ENCODE measurements around the gene FBXO10.

The FBXO10 gene

GRCh38 chr9:37596504-37596903, 20.3 kb upstream of the FBXO10 start:
- H3K4me3 ChIP-seq (ENCODE audit: low read depth, low read length) = no peak overlapping the region
- in situ Hi-C loops (cut with HindIII; ENCODE audit: low sequenced_read_pairs) = no loop called here
- TF ChIP-seq, protein P1, sequence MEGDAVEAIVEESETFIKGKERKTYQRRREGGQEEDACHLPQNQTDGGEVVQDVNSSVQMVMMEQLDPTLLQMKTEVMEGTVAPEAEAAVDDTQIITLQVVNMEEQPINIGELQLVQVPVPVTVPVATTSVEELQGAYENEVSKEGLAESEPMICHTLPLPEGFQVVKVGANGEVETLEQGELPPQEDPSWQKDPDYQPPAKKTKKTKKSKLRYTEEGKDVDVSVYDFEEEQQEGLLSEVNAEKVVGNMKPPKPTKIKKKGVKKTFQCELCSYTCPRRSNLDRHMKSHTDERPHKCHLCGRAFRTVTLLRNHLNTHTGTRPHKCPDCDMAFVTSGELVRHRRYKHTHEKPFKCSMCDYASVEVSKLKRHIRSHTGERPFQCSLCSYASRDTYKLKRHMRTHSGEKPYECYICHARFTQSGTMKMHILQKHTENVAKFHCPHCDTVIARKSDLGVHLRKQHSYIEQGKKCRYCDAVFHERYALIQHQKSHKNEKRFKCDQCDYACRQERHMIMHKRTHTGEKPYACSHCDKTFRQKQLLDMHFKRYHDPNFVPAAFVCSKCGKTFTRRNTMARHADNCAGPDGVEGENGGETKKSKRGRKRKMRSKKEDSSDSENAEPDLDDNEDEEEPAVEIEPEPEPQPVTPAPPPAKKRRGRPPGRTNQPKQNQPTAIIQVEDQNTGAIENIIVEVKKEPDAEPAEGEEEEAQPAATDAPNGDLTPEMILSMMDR (IDR thresholded peaks at IDR 0.05; ENCODE audit: low read depth, low read length) = no peak
- no peak for DNase-seq (ENCODE audit: low read depth, low spot score)

DNA sequence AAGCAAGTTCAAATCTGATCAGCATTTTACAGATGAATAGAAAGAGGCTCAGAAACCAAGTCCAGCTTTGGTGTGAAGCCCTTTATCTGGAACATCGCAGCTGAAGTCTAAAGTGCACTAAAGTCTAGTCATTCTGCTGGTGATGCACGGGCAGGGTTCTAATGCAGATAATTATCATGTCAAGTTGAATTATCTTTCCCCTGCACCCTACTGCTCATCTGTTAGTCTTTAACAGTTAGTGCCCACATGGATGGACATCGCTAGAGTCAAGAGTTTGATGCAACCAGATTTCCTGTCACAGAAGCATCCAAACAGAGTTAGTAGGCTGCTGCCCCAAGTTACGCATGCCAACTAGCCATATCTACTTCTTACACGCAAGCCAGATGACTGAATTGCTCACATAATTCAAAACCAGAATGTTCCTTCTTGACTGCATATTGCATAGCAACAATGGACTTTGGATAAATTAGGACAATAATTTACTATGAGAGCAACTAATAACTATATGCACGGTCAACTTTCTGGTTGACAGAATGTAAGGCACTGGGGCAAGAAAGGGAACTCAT, 17.8 kb upstream of the FBXO10 start:
- TF ChIP-seq, protein P1 (IDR thresholded peaks at IDR 0.05; ENCODE audit: low read depth, low read length) = no peak
- in situ Hi-C loops (cut with HindIII; ENCODE audit: low sequenced_read_pairs) = no loop called here
- DNase-seq (ENCODE audit: low read depth, low spot score) = no peak
- no peak overlapping the region for H3K4me3 ChIP-seq (ENCODE audit: low read depth, low read length)

GRCh38 chr9:37592108-37592951, 16.1 kb upstream of the FBXO10 start, which contains the start of gene TOMM5:
Gene TOMM5, minus strand, starts transcription at chr9:37592597. Its CDS starts 65 bp downstream, at chr9:37592532.
- peak; percentile 92 for DNase-seq (ENCODE audit: low read depth, low spot score)
- TF ChIP-seq, protein P1 (IDR thresholded peaks at IDR 0.05; ENCODE audit: low read depth, low read length) = no peak
- in situ Hi-C loops (cut with HindIII; ENCODE audit: low sequenced_read_pairs) = no loop called here
- H3K4me3 ChIP-seq (ENCODE audit: low read depth, low read length) = peak within 1 kb of the TSS; percentile 99

- DNase-seq (ENCODE audit: low read depth, low spot score) = no peak
- in situ Hi-C loops (cut with HindIII; ENCODE audit: low sequenced_read_pairs) = no loop called here
- H3K4me3 ChIP-seq (ENCODE audit: low read depth, low read length) = no peak overlapping the region
- TF ChIP-seq, protein P1 (IDR thresholded peaks at IDR 0.05; ENCODE audit: low read depth, low read length) = no peak
These were observed 11.3 kb upstream of the FBXO10 start for GRCh38 chr9:37587521-37587920.

DNA sequence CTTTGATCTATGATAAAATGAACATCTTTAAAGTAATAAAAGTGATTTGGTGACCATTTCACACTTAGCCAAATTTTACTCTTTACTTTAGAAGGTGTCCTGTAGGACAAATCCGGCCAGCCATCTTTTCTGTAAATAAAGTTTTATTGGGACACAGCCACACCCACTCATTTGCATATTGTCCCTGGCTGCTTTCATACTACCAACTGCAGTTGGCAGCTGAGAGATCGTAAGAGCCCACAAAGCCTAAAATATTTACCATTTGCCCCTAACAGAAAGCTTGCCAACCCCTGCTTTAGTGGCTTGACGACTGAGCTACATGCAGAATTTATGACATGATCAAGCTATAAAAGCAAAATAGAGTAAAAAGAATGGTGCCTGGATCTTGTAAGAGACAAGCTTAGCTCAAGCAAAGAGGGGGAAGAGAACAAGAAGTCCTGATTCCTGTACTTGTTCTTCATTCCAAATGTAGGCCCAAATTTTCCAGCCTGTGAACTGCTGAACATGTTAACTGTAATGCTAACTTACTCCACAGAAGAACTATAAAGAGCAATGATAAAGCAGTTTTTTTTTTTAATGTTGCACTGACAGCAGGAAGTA, 7.4 kb upstream of the FBXO10 start:
- in situ Hi-C loops (cut with HindIII; ENCODE audit: low sequenced_read_pairs) = no loop called here
- H3K4me3 ChIP-seq (ENCODE audit: low read depth, low read length) = no peak overlapping the region
- no peak for DNase-seq (ENCODE audit: low read depth, low spot score)
- TF ChIP-seq, protein P1 (IDR thresholded peaks at IDR 0.05; ENCODE audit: low read depth, low read length) = no peak

DNA sequence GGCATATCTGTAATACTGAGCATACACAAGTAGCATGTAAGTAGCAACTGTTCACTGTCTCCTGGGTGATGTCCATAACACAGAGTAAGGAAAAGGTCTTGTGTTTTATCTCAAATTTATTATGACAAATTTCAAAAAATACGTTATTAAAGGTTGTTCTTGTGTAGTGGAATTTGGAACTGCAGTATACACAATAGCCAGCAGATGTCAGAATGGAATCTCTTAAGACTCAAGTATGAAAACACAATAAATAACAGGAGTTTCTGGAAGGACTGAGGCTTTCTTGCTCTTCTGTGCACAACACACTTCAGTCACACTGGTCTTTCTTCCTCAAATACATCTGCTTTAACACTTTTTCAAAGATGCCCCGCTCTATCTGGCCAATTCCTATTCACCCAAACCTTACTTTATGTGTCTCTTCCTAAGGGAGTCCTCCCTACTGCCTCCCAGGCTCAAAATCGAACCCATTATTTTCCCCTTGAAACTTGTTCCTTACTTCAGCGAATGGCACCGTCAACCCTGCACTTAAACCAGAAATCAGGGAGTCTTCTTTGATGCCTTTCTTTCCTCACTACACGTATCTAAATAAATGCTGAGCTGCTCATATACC, 6.5 kb upstream of the FBXO10 start:
- DNase-seq (ENCODE audit: low read depth, low spot score) = peak; percentile 78
- in situ Hi-C loops (cut with HindIII; ENCODE audit: low sequenced_read_pairs) = no loop called here
- TF ChIP-seq, protein P1 (IDR thresholded peaks at IDR 0.05; ENCODE audit: low read depth, low read length) = peak; percentile 64
- H3K4me3 ChIP-seq (ENCODE audit: low read depth, low read length) = no peak overlapping the region
